ENCODE data around the gene GOT1.
A peak's percentile ranks its signal among the peaks of the same experiment; 100 is the strongest.

Gene GOT1

DNA sequence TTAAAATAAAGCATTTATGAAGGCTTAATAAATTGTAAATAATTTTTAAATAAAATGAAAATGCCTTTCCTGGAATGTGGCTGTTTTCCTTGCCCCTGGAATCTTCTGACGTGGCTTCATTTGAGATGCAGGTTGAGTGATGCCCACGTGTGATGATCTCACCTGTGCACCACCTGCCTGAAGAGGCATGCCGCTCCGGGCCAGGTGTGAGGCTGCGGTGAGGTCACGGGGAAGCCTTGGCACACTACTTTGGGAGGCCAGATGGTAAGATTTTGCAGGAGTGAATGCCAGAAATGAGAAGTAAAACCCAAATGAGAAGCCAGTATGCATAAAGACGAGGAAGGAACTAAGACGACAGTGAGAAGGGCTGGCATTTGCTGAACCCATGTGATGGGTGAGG lies 36.2 kb downstream of the GOT1 start:
- DNase-seq = no peak

GRCh38 chr10:99393683-99394082 lies 36.7 kb downstream of the GOT1 start:
- DNase-seq = no peak

- DNase-seq = no peak
These were observed 37.4 kb downstream of the GOT1 start for GRCh38 chr10:99393036-99393435.

DNA sequence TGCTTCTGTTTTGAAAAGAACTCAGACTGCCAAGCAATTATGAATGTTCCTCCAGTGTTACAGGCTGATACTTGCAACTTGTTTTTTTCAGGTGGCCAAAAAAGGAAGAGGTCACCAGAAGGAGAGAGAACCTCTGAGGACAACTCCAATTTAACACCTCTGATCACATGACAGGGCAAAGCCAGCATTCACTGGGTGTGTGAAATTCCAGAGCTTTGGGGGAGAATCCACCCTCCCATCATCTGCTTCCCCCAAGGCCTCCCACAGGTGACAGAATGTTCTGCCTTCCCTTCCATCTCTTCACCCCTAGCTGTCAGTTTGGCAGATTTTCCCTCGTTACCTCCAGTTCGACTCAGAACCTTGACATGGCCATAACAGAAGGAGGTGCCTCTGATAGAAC lies 39.1 kb downstream of the GOT1 start:
- no peak for DNase-seq

GRCh38 chr10:99389729-99390480 lies 40.5 kb downstream of the GOT1 start:
- DNase-seq = peak in 1 of 3 experiments; percentile 30

DNA sequence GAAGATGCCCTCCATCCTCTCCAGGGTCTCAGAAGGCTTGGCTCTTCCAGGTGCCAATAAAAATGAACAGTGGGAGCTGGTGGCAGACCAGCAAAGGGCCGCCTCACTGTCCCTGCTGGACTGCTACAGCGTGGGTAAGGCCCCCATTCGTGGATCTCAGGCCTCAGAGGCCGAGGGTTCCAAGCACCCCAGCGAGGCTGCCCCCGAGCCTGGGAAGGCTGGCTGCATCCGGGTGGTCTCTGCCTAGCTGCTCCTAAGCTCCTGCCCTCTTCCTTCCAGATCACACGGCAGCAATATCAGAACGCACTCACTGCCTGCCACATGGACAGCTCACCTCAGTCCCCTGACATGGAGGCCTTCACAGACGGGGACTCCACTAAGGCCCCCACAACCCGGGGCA lies 42.9 kb downstream of the GOT1 start:
- DNase-seq = no peak

- no peak for DNase-seq
These were observed 43.4 kb downstream of the GOT1 start for GRCh38 chr10:99387071-99387470.

- DNase-seq = no peak
These were observed 48.2 kb downstream of the GOT1 start for GRCh38 chr10:99382176-99382575.

GRCh38 chr10:99375426-99375825 lies 55.0 kb downstream of the GOT1 start:
- peak in 1 of 3 experiments; percentile 28 for DNase-seq

DNA sequence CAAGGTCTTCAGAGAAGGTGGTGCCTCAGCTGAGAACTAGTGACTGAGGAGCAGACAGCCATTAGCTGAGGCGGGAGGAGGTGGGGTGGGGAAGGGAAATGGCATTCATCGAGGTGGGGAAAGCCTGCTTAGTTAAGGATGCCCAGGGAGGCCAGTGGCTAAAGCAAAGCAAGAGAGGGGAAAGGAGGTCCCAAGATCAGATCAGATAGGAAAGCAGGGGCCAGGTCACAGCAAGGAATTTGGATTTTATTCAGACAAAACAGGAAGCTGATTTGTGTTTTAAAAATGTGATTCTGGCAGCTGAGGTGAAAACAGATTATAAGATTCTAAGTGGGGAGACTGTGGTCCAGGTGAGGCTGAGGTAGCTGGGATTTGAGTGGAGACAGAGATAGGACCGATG lies 55.5 kb downstream of the GOT1 start:
- no peak for DNase-seq

DNA sequence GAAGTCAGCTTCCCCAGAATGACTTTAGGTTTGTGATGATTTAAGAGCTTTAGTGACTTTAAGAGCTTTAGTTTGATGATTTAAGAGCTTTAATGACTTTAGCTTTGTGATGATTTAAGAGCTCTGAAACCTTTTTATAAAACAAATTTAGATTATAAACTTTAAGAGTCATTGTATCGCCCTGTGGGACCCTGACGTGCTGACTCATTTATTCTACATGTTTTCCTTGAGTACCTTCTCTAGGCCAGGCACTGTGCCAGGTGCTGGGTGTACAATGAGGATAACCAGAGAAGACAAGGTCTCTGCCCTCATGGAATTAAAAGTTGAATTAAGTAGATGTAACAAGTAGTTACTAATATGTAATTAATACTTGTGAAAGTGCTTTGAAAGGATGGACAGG lies 55.9 kb downstream of the GOT1 start:
- peak in 1 of 3 experiments; percentile 49 for DNase-seq

GRCh38 chr10:99372546-99373271 lies 57.7 kb downstream of the GOT1 start:
- no peak for DNase-seq

GRCh38 chr10:99370993-99371392 lies 59.4 kb downstream of the GOT1 start:
- peak in 2 of 3 experiments; percentile 2 to 48 for DNase-seq

GRCh38 chr10:99369551-99369950 lies 60.9 kb downstream of the GOT1 start:
- no peak for DNase-seq

- no peak for DNase-seq
These were observed 61.3 kb downstream of the GOT1 start for GRCh38 chr10:99369126-99369525.

DNA sequence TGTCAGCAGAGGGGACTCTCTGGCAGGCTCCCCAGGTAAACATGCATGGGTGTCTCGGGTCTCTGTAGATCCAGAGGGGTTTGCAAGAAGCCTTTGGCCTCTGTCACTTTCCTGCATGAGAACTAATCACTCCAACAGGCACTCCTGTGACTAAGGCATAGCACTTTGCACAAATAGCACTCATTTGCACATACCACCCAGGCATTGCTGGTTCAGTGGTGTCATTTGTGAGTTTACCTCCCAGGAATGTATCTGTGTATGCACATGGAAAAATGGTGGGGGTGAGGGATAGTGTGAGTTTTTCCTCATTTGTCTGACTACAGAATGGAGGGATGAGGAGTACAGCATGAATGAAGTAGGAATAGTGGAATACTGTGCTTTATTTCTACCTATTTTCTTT lies 61.8 kb downstream of the GOT1 start:
- no peak for DNase-seq

DNA sequence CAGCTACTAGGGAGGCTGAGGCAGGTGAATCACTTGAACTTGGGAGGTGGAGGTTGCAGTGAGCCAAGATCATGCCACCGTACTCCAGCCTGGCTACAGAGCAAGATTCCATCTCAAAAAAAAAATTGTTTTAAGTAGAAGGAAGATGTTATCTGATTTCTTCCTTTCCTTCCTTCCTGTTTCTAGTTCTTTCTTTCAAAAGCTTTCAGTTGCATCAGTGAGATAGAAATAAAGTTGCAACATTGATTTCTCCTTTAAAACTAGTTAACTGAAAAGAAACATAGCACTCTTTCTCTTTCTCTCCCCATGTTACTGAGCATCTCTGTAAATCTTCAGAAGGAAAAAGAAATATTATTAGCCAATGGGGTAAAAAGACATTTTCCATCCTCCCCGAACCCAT lies 63.8 kb downstream of the GOT1 start:
- DNase-seq = no peak

DNA sequence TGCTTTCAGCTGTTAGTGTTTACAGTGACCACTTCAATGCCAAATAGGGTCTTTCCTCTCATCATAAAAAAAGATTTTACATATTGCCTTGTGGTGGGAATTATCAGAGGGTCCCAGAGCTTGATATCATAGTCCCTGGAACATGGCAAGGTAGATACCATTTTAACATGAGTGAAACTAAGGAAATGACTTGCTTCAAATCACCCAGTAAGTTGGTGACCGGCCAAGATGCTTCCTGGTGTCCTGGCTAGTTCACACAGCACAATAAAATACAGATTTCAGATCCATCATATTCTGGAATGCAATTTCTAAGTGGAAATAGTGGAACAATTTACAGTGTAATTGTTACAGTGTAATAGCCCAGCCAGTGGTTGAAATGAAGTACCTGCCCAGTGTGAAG lies 64.7 kb downstream of the GOT1 start:
- DNase-seq = no peak

- DNase-seq = no peak
These were observed 65.1 kb downstream of the GOT1 start for GRCh38 chr10:99365311-99365710.

GRCh38 chr10:99364125-99364524 lies 66.3 kb downstream of the GOT1 start:
- no peak for DNase-seq

- no peak for DNase-seq
These were observed 69.5 kb downstream of the GOT1 start for GRCh38 chr10:99360934-99361333.

- no peak for DNase-seq
These were observed 72.3 kb downstream of the GOT1 start for GRCh38 chr10:99358101-99358500.

DNA sequence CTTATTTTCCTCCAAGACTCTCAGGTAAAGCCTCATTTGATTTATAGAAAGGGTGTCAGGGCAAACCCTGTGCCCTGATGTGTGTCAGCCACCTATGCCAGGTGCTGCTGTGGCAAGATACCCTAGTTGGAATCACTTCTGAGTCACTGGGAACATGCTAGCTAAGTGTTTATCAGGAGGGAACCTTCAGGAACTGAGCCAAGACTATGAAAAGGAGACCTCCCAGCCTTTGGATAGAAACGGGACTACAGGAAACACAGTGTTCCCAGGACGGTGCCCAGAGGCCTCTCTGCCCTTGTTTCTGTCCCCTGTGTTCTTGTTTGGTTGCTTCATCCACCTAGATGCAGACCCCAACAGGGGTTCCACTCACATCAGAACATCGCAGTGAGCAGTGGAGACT lies 72.7 kb downstream of the GOT1 start:
- no peak for DNase-seq

DNA sequence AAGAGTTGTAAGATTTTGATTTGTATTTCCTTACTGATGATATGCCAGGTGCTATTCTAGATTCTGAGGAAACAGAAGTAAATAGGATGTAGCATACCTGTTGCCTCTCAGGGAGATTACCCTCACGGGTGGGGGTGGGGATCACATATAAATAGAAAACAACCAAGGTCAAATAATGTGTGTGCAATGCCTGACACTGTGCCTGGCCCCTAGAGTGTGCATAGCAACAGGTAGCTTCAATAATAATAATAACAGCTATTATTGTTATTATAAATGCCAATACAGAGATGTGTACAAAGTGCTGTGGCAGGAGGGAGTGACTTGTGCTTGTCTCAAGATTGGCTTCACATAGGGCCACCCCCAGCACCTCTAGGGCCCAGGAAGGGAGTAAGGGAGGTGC lies 77.2 kb downstream of the GOT1 start:
- no peak for DNase-seq

DNA sequence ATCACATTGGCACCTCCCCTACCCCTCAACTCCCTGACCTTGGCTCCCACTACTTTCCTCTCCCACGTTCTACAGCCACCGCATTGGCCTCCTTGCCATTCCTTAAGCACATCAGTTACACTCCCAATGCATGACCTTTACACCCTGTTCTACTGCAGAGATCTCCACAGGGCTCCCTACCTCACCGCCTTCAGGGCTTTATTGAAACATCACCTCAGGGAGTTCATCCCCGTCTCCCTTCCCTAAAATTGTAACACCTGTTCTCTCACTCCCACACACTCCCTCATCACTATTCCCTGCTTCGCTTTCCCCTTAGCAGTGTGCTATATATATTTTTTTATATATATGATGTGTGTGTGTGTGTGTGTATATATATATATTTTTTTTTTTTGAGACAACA lies 82.8 kb downstream of the GOT1 start:
- DNase-seq = no peak
